ENCODE results near the gene DMWD. TPM values are rescaled to one million over a fixed set of nuclear protein-coding genes. Genes with fewer than 3 reads are reported as not detected.
"Not testable (repeated sequence)": the region's sequence is repeated elsewhere in the genome, so short reads cannot be mapped to it uniquely, and the experiment has no call there.

The DMWD gene
- polyA plus RNA-seq, 4 donors: 28.0 to 40.3 (median 29.1) TPM

DNA sequence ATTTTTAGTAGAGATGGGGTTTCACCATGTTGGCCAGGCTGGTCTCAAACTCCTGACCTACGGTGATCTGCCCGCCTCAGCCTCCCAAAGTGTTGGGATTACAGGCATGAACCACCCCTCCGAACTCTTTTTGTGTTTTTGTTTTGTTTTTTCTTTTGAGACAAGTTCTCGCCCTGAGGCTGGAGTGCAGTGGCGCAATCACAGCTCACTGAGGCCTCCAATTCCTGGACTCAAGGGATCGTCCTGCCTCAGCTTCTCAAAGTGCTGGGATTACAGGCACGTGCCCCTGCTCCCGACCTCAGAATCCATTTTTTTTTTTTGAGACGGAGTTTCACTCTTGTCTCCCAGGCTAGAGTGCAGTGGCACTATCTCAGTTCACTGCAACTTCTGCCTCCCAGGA is 35.0 kb downstream of the DMWD start:
- no peak for DNase-seq (ENCODE audit: low read depth in 4 of 4, low spot score in 3 of 4)

DNA sequence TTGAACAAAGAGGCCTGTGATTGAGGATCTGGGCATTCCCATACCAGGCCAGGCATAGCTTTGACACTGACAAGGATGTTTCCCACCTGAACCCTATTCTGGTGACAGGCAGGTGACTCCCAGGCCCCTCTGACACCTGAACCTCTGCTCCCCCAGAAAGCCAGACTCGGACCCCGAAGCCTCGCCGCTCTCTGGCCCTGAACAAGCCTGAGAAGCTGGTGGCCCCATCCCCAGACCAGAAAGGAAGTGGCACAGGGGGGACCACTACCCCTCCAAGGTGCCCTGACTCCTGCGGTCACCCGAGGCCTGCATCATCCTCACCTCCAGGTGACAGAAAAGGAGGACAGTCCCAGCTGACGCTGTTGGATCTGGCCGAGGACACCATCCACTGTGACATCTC is 38.3 kb downstream of the DMWD start:
- no peak for DNase-seq (ENCODE audit: low read depth in 4 of 4, low spot score in 3 of 4)

DNA sequence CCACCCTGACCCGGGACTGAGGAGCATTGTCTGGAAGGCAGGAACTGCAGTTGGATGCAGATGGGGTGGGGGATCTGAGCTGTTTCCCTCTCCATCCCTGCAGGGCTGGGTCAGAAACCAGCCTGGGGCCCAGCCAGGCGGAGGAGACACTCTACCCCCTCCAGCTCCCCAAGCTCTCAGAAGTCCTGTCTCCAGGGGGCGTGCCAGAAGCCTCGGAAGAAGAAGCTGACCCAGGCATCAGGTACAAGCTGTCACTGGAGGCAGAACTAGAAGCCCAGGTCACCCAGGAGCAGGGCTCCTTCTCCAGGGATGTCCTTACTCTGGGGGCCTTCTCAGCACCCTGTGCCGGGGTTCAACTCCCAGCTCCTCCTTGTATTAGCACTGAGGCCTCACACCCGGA is 39.1 kb downstream of the DMWD start:
- no peak for DNase-seq (ENCODE audit: low read depth in 4 of 4, low spot score in 3 of 4)

DNA sequence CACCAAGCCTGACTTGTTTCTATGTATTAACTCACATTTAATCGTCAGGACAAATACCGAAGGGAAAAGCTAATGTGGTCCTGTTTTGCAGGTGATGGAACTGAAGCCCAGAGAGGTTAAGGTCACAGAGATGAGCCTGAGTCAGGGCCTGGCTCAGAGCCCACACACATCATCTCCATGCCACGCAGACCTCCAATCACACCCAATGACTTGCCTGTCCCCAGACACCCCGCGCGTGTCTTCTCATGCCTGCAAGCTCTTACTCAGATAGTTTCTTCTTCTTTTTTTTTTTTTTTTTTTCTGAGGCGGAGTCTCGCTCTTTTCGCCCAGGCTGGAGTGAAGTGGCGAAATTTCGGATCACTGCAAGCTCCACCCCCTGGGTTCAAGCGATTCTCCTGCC is 40.0 kb downstream of the DMWD start:
- DNase-seq (ENCODE audit: low read depth in 4 of 4, low spot score in 3 of 4): no peak

DNA sequence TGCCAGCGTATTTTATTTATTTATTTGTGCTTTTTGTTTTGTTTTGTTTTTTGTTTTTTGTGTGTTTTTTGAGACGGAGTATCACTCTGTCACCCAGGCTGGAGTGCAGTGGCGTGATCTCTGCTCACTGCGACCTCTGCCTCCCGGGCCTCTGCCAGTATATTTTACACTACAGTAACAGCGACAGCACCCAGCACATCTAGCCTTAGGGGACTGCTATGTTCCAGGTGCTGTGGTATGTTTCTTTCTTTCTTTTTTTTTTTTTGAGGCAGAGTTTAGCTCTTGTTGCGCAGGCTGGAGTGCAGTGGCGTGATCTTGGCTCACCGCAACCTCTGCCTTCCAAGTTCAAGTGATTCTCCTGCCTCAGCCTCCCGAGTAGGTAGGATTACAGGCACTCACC is 41.2 kb downstream of the DMWD start:
- DNase-seq (ENCODE audit: low read depth in 4 of 4, low spot score in 3 of 4): not testable (repeated sequence)

DNA sequence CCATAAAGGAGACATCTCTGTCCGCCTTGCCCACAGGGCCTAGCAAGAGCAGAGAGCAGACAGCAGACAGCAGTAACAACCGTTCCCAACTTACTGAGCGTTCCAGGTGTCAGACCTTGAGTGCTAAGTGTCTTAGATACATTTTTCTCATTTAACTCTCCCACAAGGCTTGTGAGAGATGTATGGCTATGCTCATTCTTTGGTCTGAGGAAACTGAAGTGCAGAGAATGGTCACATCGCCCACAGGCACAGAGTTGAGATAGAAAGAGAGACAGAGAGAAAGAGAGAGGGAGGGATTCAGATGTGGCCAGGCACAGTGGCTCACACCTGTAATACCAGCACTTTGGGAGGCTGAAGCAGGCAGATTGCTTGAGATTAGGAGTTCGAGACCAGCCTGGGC is 45.1 kb downstream of the DMWD start:
- DNase-seq (ENCODE audit: low read depth in 4 of 4, low spot score in 3 of 4): no peak

DNA sequence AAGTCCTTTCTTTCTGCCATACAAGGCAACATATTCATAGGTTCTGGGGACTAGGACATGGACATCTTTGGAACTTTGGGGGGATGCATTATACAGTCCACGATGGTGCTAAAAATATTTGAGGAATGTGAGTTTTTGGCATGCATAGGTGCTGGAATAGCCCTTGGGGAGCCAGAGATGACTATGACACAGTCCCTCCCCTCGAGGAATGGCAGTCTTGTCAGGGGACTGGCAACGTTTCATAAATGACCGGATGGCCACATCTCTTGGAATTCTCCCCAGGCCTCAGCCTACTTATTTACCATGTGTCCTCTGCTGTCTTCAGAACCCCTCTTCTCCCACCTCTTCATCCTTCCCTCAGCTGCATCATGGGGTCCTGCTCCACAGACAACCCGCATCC is 45.8 kb downstream of the DMWD start:
- no peak for DNase-seq (ENCODE audit: low read depth in 4 of 4, low spot score in 3 of 4)

DNA sequence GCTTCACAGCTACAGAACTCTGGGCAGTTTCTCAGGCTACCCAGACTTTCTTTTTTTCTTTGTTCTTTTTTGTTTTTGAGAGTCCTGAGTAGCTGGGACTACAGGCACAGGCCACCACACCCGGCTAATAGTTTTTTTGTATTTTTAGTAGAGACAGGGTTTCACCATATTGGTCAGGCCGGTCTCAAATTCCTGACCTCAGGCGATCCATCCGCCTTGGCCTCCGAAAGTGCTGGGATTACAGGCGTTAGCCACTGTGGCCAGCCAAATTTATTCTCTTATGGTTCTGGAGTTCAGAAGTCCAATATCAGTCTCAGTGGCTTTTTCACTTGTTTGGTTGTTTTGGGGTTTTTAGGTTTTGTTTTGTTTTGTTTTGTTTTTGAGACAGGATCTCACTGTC is 47.0 kb downstream of the DMWD start:
- no peak for DNase-seq (ENCODE audit: low read depth in 4 of 4, low spot score in 3 of 4)

DNA sequence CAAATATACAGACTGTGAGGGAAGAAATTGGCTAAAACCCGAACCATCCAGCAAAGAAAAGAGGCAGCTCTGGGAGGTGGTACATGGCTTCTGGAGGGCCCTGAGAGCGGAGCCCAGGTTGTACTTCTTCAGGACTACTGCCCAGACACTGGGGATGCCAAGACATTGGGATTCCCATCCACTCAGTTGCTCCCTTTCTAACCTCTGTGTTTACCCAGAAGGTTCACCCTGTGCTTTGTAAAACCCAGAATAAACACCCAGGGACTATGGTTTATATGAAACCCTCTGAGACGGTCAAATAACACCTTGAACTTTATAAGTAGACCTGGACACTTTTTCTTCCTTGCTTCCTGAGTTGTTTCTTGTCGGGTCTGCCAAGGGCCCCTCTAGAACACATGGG is 49.7 kb downstream of the DMWD start:
- DNase-seq (ENCODE audit: low read depth in 4 of 4, low spot score in 3 of 4): no peak

DNA sequence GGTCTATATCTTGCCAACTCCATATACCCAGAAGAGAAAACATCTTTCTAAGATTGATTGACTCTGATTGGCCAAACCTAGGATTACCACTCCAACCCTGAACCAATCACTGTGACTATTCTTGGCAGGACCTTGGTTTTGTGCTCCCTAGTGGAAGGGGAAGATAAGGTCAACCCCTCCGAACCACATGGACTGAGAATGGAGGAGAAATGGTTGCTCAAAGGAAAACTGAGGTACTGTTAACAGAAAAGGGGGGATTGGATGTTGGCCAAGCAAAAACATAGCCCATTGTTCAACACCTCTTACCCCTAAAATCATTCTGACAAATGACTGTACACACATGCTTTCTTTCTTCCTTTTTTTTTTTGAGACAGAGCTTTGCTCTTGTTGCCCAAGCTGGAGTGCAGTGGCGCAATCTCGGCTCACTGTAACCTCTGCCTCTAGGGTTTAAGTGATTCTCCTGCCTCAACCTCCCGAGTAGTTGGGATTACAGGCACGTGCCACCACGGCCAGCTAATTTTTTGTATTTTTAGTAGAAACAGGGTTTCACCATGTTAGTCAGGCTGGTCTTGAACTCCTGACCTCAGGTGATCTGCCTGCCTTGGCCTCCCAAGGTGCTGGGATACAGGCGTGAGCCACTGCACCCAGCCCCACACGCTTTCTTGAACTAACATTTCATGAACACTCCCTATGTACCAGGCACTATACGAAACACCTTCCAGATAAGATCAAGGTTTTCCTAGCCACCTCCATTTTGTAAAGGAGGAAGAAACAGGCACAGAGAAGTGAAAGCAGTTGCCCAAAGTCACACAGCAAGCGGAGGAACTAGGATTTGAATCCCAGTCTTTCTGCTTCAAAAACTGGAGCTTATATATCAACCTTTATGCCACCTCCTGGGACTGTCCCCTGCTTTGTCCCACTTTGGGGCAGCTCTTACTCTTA is 52.9 kb downstream of the DMWD start:
- no peak for DNase-seq (ENCODE audit: low read depth in 4 of 4, low spot score in 3 of 4)

DNA sequence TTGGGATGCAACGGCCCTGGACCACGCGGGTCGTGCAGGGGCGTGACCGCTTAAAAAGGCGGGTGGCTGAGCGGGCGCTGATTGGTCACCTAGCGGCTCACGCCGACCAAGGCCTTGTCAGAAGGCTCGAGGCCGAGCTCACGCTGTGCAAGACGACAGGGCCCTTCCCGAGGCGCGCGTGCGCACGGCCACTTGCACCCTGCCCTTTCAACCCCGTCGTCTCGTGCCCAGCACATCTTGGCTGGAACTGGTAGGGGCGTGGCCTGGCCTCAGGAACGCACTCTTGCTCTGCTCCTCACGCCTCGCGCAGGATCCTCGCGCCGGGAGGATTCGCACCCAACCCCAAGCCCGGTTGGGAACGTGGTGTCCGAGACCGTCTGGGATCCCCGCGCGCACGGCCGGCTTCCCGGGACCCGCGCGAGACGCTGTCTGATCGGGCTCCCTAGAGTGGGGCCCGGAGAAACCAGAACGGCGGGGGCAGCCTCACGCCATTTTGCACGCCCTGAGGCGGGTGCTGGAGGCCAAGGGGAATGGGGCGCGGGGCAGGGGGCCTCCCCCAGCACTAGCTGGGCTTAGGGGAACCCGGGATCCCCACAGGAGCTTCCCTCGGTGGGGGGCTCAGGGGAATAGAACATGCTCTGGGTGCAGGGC is 59.4 kb downstream of the DMWD start, which contains the start of gene MEIOSIN:
Gene MEIOSIN, plus strand, starts transcription at position 280 of the 651 bp plus-strand sequence. CDS start 1,938 bp downstream, outside the sequence.
- no peak for DNase-seq (ENCODE audit: low read depth in 4 of 4, low spot score in 3 of 4)

Other genes starting within 250 kb of the DMWD start
- gene OPA3, start 208.0 kb downstream of the DMWD start, polyA plus RNA-seq (ENCODE audit: insufficient read length in 4 of 4): 10 to 100 TPM; 10.8 to 11.8 (median 11.3) TPM
- gene GPR4, start 190.6 kb downstream of the DMWD start, polyA plus RNA-seq (ENCODE audit: insufficient read length in 4 of 4): 1 to 10 TPM; 4.7 to 7.6 (median 5.7) TPM
- gene EML2, start 153.4 kb downstream of the DMWD start, polyA plus RNA-seq (ENCODE audit: insufficient read length in 4 of 4): 10 to 100 TPM; 16.1 to 24.6 (median 21.6) TPM
- gene GIPR, start 124.6 kb downstream of the DMWD start, polyA plus RNA-seq (ENCODE audit: insufficient read length in 4 of 4): under 1 TPM; 0.33 to 0.80 (median 0.58) TPM
- 100 to 1,000 TPM; 282 to 375 (median 322) TPM for gene SNRPD2, start 100.9 kb downstream of the DMWD start, polyA plus RNA-seq (ENCODE audit: insufficient read length in 4 of 4)
- gene QPCTL, start 100.2 kb downstream of the DMWD start, polyA plus RNA-seq (ENCODE audit: insufficient read length in 4 of 4): 10 to 100 TPM in 1 of 4 donors, 1 to 10 TPM in 3; 6.2 to 12.7 (median 8.4) TPM
- gene FBXO46, start 61.9 kb downstream of the DMWD start, polyA plus RNA-seq (ENCODE audit: insufficient read length in 4 of 4): 10 to 100 TPM; 13.3 to 19.0 (median 14.7) TPM
- under 1 TPM in 1 of 4 donors, not detected in 3; 0.03 TPM for gene MEIOSIN, start 59.4 kb downstream of the DMWD start, polyA plus RNA-seq (ENCODE audit: insufficient read length in 4 of 4)
- gene SIX5, start 23.6 kb downstream of the DMWD start, polyA plus RNA-seq (ENCODE audit: insufficient read length in 4 of 4): 10 to 100 TPM; 15.7 to 31.7 (median 21.6) TPM
- 10 to 100 TPM; 41.9 to 53.6 (median 47.1) TPM for gene DMPK, start 10.4 kb downstream of the DMWD start, polyA plus RNA-seq (ENCODE audit: insufficient read length in 4 of 4)
- gene RSPH6A, start 22.5 kb upstream of the DMWD start, polyA plus RNA-seq (ENCODE audit: insufficient read length in 4 of 4): under 1 TPM in 1 of 4 donors, not detected in 3; 0.05 TPM
- 10 to 100 TPM; 49.2 to 67.7 (median 58.9) TPM for gene SYMPK, start 70.3 kb upstream of the DMWD start, polyA plus RNA-seq (ENCODE audit: insufficient read length in 4 of 4)
- under 1 TPM; 0.14 to 0.79 (median 0.43) TPM for gene FOXA3, start 71.5 kb upstream of the DMWD start, polyA plus RNA-seq (ENCODE audit: insufficient read length in 4 of 4)
- 10 to 100 TPM; 18.1 to 31.1 (median 20.1) TPM for gene IRF2BP1, start 93.3 kb upstream of the DMWD start, polyA plus RNA-seq (ENCODE audit: insufficient read length in 4 of 4)
- 1 to 10 TPM; 4.6 to 6.3 (median 5.2) TPM for gene MYPOP, start 109.8 kb upstream of the DMWD start, polyA plus RNA-seq (ENCODE audit: insufficient read length in 4 of 4)
- gene NANOS2, start 121.9 kb upstream of the DMWD start, polyA plus RNA-seq (ENCODE audit: insufficient read length in 4 of 4): under 1 TPM in 1 of 4 donors, not detected in 3; 0.08 TPM
- 1 to 10 TPM; 4.3 to 5.3 (median 4.4) TPM for gene NOVA2, start 181.0 kb upstream of the DMWD start, polyA plus RNA-seq (ENCODE audit: insufficient read length in 4 of 4)
- gene CCDC61, start 202.6 kb upstream of the DMWD start, polyA plus RNA-seq (ENCODE audit: insufficient read length in 4 of 4): 10 to 100 TPM; 10.6 to 14.6 (median 11.1) TPM
- gene PGLYRP1, start 230.2 kb upstream of the DMWD start, polyA plus RNA-seq (ENCODE audit: insufficient read length in 4 of 4): under 1 TPM; 0.22 to 0.76 (median 0.39) TPM
- under 1 TPM; 0.18 to 0.43 (median 0.30) TPM for gene IGFL4, start 248.2 kb upstream of the DMWD start, polyA plus RNA-seq (ENCODE audit: insufficient read length in 4 of 4)